SK-N-SH (cell line): ENCODE results near the gene HDAC7.

Experiments
- CTCF ChIP-seq: fragments of 200-600 bp; sonication (generic); IDR thresholded peaks from 2 replicates; pipeline ENCODE4 v1.6.1; 2017; ENCODE audit warnings: antibody characterized with exemption, mild to moderate bottlenecking, moderate library complexity
- ELF1 ChIP-seq: IDR thresholded peaks from 2 replicates; pipeline ENCODE4 v1.4.0; 2012
- FOXJ3 ChIP-seq: sonication (generic); formaldehyde crosslinking; IDR thresholded peaks from 2 replicates; pipeline ENCODE4 v1.5.1; 2020; ENCODE audit warnings: mild to moderate bottlenecking, missing genetic modification reagents
- FOXM1 ChIP-seq: IDR thresholded peaks from 2 replicates; pipeline ENCODE4 v1.4.0; 2012; ENCODE audit warnings: low read depth, mild to moderate bottlenecking
- MXI1 ChIP-seq: IDR thresholded peaks from 2 replicates; pipeline ENCODE4 v1.6.1; 2012; ENCODE audit warnings: mild to moderate bottlenecking, low read depth, low read length, improper control_type of control experiment
- RAD21 ChIP-seq: IDR thresholded peaks from 2 replicates; pipeline ENCODE4 v1.6.1; 2012; ENCODE audit warnings: mild to moderate bottlenecking, low read length
- YY1 ChIP-seq: IDR thresholded peaks from 2 replicates; pipeline ENCODE4 v1.4.0; 2012; ENCODE audit warnings: low read depth, mild to moderate bottlenecking

GRCh38 chr12:47835831-47836155 is 16.1 kb upstream of the HDAC7 start:
- TF ChIP-seq FOXM1, result no peak
- TF ChIP-seq CTCF, result no peak
- no peak for TF ChIP-seq FOXJ3 (CRISPR knock-in tag)
- no peak for TF ChIP-seq MXI1
- no peak for TF ChIP-seq YY1
- TF ChIP-seq ELF1, result no peak
- TF ChIP-seq RAD21, result no peak
